SK-N-MC (cell line): Measurements from ENCODE around the gene IMMP2L.

ENCODE experiments used
- EZH2 ChIP-seq: fragments of 200-600 bp; sonication (generic); IDR thresholded peaks from one replicate; pipeline ENCODE4 v1.6.1; 2017; ENCODE audit warnings: antibody characterized with exemption
- FOXP2 ChIP-seq: optimal IDR thresholded peaks from 2 replicates; pipeline ENCODE3; 2011; ENCODE audit warnings: mild to moderate bottlenecking, moderate library complexity; ENCODE audit not compliant: insufficient read depth; ENCODE audit errors: extremely low read length, control extremely low read depth
- POLR2AphosphoS5 ChIP-seq: IDR thresholded peaks from 2 replicates; pipeline ENCODE4 v1.6.1; 2012; ENCODE audit warnings: mild to moderate bottlenecking, low read depth, low read length, borderline replicate concordance

- no peak for TF ChIP-seq POLR2AphosphoS5
- TF ChIP-seq EZH2, result no peak
- no peak for TF ChIP-seq FOXP2
Measured at GRCh38 chr7:111383133-111383532, 179.2 kb downstream of the IMMP2L start.
